Lower leg skin (tissue), 3 donors: ENCODE data around the gene BRD3.

Experiments
- CTCF ChIP-seq, 3 donors: fragments of 450-650 bp; IDR thresholded peaks; one replicate each; pipeline ENCODE4 v1.5.1; 2016; ENCODE audit warnings: antibody characterized with exemption in 3 of 3, mild to moderate bottlenecking in 3 of 3, moderate library complexity in 2 of 3
- POLR2A ChIP-seq, 2 donors: fragments of 450-650 bp; IDR thresholded peaks; one replicate each; pipeline ENCODE4 v1.6.1; 2016 to 2017; ENCODE audit warnings: antibody characterized with exemption in 2 of 2, mild to moderate bottlenecking in 1 of 2, moderate library complexity in 1 of 2

DNA sequence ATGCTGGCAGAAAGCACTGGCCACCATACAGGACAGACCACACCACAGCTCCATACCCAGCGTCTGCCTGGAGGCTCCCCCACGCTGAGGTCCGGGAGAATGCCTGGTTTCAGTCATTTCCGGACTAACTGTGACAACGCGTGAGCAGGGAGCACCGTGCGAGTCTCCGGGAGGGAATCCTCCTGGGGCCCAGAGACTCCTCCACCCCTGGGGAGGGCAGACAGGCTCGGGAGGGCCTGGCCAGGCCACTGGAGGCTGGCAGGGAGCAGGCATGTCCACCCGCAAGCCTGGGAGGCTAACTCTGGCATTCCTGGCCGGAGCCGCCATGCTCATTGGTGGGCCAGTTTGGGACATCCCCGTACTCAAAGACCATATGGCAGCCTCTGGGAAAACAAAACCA lies 36.0 kb downstream of the BRD3 start:
- TF ChIP-seq CTCF (IDR thresholded peaks at IDR 0.05) (no peak), POLR2A (IDR thresholded peaks at IDR 0.05) (no peak)
